SU-DHL-6 (cell line): ENCODE results near the gene CCDC88A.

Experiments used
- EZH2phosphoT487 ChIP-seq: fragments of 200-600 bp; sonication (generic), shearing (Covaris generic); conservative IDR thresholded peaks from 2 replicates; pipeline ENCODE4 v1.6.1; 2018; ENCODE audit warnings: mild to moderate bottlenecking, antibody characterized with exemption, low read length, moderate library complexity, mixed read lengths
- TF ChIP-seq, protein P1 (sequence below): fragments of 200-600 bp; sonication (generic); IDR thresholded peaks from one replicate; pipeline ENCODE4 v1.5.1; 2017; ENCODE audit warnings: antibody characterized with exemption, mild to moderate bottlenecking, low read length, moderate library complexity; ENCODE audit not compliant: insufficient read depth, poor library complexity, severe bottlenecking

DNA sequence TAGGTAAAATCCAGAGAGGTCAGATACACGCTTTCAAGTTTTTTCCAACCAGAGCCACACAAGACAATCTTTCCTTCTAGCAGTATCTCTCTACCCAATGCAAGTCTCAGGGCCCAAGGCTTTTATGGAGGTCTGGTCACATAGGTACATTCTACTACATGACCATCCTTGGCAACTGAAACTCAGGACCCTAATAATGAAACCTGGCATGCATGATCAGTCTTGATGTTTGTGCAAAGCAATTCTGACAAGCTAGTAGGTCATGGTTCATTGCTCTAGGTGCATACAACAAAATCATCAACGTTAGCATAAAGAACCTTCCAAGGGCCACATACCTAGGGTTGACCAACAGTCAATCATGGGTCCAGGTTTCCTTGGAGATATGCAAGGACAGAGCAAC, 33.2 kb upstream of the CCDC88A start:
- TF ChIP-seq, protein P1, sequence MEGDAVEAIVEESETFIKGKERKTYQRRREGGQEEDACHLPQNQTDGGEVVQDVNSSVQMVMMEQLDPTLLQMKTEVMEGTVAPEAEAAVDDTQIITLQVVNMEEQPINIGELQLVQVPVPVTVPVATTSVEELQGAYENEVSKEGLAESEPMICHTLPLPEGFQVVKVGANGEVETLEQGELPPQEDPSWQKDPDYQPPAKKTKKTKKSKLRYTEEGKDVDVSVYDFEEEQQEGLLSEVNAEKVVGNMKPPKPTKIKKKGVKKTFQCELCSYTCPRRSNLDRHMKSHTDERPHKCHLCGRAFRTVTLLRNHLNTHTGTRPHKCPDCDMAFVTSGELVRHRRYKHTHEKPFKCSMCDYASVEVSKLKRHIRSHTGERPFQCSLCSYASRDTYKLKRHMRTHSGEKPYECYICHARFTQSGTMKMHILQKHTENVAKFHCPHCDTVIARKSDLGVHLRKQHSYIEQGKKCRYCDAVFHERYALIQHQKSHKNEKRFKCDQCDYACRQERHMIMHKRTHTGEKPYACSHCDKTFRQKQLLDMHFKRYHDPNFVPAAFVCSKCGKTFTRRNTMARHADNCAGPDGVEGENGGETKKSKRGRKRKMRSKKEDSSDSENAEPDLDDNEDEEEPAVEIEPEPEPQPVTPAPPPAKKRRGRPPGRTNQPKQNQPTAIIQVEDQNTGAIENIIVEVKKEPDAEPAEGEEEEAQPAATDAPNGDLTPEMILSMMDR: no peak
- no peak for TF ChIP-seq EZH2phosphoT487
